Stimulated activated CD4-positive, alpha-beta T cell treated with anti-CD3 and anti-CD28 coated beads, Interleukin-4, amount 100 ng/mL, for 24 hours (primary cell): ENCODE results near the gene UBASH3A.

ENCODE experiments used
- DNase-seq: peaks from one replicate; pipeline ENCODE4 v3.0.0-alpha.2; 2020

The UBASH3A gene, protein sequence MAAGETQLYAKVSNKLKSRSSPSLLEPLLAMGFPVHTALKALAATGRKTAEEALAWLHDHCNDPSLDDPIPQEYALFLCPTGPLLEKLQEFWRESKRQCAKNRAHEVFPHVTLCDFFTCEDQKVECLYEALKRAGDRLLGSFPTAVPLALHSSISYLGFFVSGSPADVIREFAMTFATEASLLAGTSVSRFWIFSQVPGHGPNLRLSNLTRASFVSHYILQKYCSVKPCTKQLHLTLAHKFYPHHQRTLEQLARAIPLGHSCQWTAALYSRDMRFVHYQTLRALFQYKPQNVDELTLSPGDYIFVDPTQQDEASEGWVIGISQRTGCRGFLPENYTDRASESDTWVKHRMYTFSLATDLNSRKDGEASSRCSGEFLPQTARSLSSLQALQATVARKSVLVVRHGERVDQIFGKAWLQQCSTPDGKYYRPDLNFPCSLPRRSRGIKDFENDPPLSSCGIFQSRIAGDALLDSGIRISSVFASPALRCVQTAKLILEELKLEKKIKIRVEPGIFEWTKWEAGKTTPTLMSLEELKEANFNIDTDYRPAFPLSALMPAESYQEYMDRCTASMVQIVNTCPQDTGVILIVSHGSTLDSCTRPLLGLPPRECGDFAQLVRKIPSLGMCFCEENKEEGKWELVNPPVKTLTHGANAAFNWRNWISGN

GRCh38 chr21:42403611-42404231 lies at the start of gene UBASH3A:
Gene UBASH3A (plus strand): TSS chr21:42403902. CDS start chr21:42403946, 44 bp downstream.
- DNase-seq, result peak; percentile 39

- DNase-seq, result no peak
These were observed 47.7 kb upstream of the UBASH3A start for GRCh38 chr21:42356046-42356445.

DNA sequence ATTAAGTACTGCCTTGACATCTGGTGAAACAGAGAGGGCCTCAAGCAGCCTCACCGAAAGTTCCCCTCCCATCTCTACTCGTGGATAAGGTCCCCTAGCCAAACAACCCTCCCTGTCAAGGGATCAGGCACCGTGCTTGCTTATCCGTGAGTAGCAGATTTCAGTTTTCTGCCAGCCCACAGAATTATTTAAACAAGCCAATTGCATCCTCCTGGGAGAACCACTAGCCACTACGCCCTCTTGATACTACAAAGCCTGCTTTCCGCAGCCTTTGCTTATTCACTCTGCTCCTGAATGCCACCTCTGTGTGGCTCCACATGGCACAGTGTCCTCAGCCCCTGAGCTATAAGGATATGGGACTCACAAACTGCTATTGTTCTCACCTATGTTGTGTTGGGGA lies 47.1 kb upstream of the UBASH3A start:
- no peak for DNase-seq

- DNase-seq, result no peak
These were observed 46.4 kb upstream of the UBASH3A start for GRCh38 chr21:42357307-42357706.

DNA sequence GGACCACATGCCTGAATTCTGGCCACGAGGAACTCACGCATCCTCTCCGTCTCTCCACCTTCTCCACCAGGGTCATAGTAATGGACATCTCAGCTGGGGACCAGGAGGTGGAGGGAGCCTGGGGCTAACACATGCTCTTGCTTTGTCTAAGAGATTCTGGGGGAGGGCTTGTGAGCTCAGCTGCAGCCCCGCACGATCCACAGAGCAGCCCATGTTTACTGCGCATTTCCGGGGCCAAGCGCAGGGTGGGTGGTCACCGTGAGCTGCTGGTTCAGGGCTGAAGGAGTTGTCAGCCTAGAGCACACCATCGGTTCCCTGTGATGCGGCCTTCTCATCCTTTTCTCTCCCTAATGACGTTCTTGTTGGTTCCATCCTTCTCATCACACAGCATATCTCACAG lies 45.4 kb upstream of the UBASH3A start:
- DNase-seq, result no peak

DNA sequence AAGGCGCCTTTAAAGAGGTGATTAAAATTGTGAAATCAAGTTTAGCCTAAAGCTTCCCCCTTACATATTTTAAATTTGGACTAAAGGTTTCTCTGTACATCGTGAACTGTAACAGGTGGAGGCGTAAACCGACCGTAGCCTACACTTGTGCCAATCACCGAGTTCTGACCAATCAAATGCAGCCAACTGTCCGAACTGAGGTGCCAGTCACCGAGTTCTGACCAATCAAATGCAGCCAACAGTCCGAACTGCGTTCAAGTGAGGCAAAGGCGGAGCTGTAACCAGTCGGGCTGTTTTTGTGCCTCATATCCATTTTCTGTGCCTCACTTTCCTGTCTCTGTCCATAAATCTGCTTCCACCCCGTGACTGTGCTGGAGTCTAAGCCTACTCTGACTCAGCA lies 44.8 kb upstream of the UBASH3A start:
- DNase-seq, result no peak

DNA sequence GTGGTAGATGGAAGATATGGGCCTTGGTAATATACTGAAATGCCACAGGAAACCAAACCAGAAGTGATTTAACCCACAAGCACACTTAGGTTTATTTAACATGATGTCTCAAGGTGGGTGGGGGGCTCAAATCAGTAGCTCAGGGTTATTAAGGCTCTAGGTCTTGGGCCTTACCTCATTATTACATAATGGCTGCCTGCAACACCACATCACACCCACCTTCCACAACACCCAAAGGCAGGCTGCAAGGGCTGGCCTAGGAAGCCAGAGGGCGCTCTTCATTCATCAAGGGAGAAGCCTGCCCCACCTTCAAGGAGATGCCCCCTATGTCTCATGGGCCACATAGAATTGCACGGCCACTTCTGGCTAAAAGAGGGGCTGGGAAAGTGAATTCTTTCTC lies 43.4 kb upstream of the UBASH3A start:
- DNase-seq, result peak; percentile 26

- no peak for DNase-seq
These were observed 42.4 kb upstream of the UBASH3A start for GRCh38 chr21:42361286-42361685.

DNA sequence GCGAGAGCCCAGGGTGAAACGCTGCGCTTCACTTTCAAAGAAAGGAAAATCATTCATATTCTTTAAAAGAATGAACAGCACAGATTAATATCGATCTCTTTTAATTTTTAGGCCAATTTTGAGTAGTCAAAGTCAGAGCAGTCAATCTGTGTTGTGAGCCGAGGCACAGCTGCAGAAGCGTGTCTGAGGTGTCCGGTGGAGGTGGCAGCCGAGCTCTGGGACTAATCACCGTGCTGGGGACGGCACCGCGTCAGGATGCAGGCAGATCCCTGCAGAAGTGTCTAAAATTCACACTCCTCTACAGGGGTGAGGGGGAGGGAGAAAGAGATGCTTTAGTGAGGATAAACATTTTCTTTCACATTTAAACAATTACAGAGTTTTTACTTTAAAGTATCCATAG lies 41.5 kb upstream of the UBASH3A start:
- DNase-seq, result no peak

- no peak for DNase-seq
These were observed 41.0 kb upstream of the UBASH3A start for GRCh38 chr21:42362700-42363099.

DNA sequence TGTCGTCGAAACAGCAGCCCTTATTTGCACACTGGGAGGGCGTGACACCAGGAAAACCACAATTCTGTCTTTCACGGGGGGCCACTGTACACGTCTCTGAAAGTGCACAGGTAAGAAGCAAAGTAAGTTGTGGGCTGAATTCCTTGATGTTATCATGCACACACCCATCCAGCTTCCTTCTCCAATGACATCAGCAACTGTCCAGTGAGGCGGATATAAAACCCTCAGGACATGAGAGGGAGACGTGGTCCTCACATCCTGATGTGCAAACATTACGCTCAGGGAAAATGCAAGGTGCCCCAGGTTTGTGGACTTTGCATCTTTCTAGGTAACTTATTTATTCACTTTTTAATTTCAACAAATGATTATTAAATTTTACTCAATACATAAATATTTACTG lies 40.4 kb upstream of the UBASH3A start:
- DNase-seq, result no peak

GRCh38 chr21:42364304-42364865 lies 39.3 kb upstream of the UBASH3A start:
- DNase-seq, result no peak

DNA sequence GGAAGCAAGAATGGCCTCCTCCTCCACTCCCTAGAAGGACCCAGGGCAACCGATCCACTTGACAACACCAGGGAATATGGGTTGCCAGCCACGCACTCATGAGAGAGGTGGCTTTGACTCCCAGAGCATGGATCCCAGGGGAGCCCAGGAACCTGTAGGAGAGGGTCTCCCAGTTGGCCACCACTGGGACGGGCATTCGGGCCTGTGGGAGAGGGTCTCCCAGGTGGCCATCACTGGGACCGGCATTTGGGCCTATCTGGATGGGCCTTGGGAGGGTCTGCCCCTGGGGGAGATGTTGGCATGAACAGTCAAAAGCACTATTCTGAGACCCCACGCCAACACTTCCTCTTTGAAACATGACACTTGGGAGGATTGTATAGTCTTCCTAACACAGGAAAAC lies 37.9 kb upstream of the UBASH3A start:
- no peak for DNase-seq

- no peak for DNase-seq
These were observed 37.3 kb upstream of the UBASH3A start, which contains the start of gene TFF1 for GRCh38 chr21:42366292-42367010. Gene TFF1 (minus strand): TSS chr21:42366535. CDS start chr21:42366495, 40 bp downstream.

DNA sequence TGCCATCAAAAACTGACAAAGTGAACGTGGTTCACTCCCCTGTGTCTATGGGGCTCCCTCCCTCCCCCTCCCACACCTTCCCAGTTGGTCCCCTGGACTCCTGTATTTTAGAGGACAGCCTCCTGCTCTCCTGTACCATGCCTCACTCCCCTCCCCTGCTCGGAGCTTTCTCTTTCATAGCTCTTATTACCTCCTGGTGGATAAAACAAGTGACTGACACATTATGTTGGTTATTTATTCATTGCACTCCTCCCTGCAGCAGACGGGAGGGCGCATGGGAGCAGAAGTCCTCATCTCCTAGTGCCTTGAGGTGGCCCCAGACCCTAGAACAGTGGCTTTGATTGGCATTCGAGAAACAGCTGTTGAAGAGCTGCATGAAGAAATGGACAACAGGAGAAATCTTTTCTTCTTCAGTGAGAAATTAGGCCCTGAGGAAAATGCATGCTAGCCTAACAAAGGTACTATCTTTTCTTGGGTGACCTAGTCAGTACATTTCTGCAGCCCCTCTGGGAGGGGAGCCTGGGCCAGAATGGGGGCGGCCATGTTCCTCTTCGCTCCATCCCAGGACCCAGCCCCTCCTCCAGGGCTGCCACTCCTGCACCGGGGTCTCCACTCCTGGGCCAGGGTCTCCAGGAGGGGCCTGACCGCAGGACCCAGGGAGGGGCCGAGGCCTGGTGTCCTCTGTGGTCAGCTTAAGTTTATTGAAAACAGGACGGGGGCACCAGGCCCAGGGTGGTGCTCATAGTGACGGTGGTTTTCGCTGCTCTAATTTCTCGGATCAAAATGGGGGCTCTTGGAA lies 36.1 kb upstream of the UBASH3A start:
- no peak for DNase-seq

DNA sequence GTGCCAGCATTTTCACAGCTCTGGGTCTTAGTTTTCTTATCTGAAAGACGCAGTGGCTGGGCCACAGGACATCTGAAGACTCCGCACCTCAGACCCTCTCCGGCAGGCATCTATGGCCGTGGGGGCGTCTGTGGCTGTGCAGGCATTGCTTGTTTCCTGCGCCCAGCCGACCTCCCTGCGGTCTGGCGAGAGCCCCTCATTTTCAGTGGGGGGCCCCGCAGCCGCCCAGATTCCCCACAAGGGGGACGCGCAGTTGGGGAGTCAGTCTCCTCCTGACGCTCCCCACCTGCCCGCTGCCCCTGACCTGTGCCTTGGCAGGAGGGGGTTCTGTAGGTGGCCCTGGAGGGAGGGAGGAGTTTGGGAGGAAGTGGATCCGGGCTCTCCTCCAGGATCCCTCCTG lies 33.9 kb upstream of the UBASH3A start:
- DNase-seq, result no peak

DNA sequence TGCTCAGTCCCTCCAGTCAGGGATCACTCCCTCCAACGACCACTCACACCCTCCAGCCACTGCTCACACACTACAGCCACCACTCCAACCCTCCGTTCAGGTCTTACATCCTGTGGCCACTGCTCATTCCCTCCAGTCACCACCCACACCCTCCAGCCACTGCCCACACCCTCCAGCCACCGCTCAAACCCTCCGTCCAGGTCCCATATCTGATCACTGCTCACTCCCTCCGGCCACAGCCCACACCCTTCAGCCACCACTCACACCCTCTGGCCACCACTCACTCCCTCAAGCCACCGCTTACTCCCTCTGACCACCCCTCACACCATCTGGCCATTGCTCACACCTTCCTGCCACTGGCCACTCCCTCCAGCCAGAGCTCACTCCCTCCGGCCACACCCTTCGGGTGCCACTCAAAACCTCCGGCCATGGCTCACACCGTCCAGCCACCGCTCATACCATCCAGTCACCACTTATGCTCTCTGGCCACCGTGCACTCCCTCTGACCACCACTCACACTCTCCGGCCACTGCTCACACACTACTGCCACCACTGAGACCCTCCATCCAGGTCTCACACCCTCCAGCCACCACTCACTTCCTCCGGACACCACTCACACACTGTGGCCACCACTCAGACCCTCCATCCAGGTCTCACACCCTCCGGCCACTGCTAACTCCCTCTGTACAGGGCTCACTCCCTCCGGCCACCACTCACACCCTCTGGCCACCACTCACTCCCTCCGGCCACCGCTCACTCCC lies 32.6 kb upstream of the UBASH3A start:
- DNase-seq, result no peak

- DNase-seq, result peak; percentile 27
These were observed 30.4 kb upstream of the UBASH3A start for GRCh38 chr21:42373196-42373907.

DNA sequence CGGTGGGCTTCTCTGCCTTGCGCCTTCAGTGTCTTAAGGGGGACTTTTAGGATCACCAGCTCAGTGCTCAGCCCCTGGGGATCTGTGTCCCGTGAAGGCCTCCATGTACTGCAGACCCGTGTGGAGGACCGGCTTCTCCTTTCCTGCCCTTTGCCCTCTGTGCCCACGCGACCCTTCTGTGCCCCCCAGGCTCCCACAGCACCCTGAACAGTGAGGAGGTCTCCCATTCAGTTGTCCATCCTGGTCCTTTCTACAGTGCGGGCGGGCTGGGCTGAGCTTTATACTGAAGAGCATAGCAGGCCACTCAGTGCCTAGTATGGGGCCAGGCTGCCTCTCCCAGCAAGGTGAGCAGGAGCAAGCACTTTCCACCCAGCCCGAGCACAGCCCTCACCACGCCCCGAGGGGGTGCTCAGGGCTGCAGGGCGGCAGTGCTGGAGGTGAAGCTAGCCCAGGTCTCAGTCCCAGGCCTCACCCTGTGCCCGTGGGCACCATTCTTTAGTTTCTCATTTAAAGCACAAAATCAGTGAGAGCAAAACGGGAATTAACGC lies 29.7 kb upstream of the UBASH3A start:
- no peak for DNase-seq

GRCh38 chr21:42374457-42374856 lies 29.2 kb upstream of the UBASH3A start:
- DNase-seq, result no peak
